HEK293 (cell line): ENCODE data around the gene EPS8.

Experiments
- CTCF ChIA-PET: fragments of 350-600 bp; formaldehyde crosslinking; extraction: SDS; loops from one replicate; lab custom pipeline; 2021; ENCODE audit warnings: antibody characterized with exemption; lab: Yijun Ruan, JAX
- POLR2A ChIA-PET: fragments of 300-600 bp; formaldehyde crosslinking; extraction: SDS; loops from one replicate; lab custom pipeline; 2020; ENCODE audit warnings: antibody characterized with exemption, inconsistent platforms; lab: Yijun Ruan, JAX
- H3K27ac ChIP-seq: fragments of 200-500 bp; sonication (Bioruptor generic); 2 replicates; pipeline ENCODE4 v1.5.1; 2014; ENCODE audit warnings: low read depth, low read length, control low read depth, inconsistent platforms; ENCODE audit errors: extremely low read depth
- H3K36me3 ChIP-seq, 2 experiments: fragments of 200-500 bp in 1 of 2; sonication (Bioruptor generic) in 1 of 2; 1 replicate in 1 of 2; 2 replicates in 1 of 2; pipeline ENCODE4 v1.5.1; 2014 to 2017; ENCODE audit warnings: inconsistent platforms in 2 of 2, low read length in 2 of 2; ENCODE audit not compliant: control insufficient read depth in 2 of 2, insufficient read depth in 1 of 2
- H3K4me1 ChIP-seq: fragments of 200-500 bp; sonication (Bioruptor generic); 2 replicates; pipeline ENCODE4 v1.5.1; 2014; ENCODE audit warnings: mild to moderate bottlenecking, low read length, inconsistent platforms; ENCODE audit not compliant: control insufficient read depth, insufficient read depth
- H3K4me3 ChIP-seq: 2 replicates; pipeline ENCODE4 v1.5.1; 2011; ENCODE audit warnings: low read depth, mild to moderate bottlenecking, control low read depth, low read length, moderate library complexity
- H3K9me3 ChIP-seq: fragments of 200-500 bp; sonication (Bioruptor generic); 2 replicates; pipeline ENCODE4 v1.5.1; 2014; ENCODE audit warnings: low read depth, low read length, inconsistent platforms; ENCODE audit not compliant: control insufficient read depth, insufficient read depth
- HOXD13 ChIP-seq: sonication (generic); formaldehyde crosslinking; IDR thresholded peaks from 2 replicates; pipeline ENCODE4 v1.8.0; 2022; ENCODE audit warnings: missing genetic modification reagents, borderline replicate concordance
- KLF9 ChIP-seq: fragments of 450-650 bp; formaldehyde crosslinking; IDR thresholded peaks from 2 replicates; pipeline ENCODE4 v1.5.1; 2016; ENCODE audit warnings: missing biosample characterization, missing genetic modification characterization, low read depth
- MYNN ChIP-seq: fragments of 450-650 bp; formaldehyde crosslinking; IDR thresholded peaks from 2 replicates; pipeline ENCODE4 v1.5.1; 2016; ENCODE audit warnings: missing biosample characterization, missing genetic modification characterization, borderline replicate concordance
- SP2 ChIP-seq: fragments of 450-650 bp; formaldehyde crosslinking; IDR thresholded peaks from 2 replicates; pipeline ENCODE4 v1.5.1; 2016; ENCODE audit warnings: missing biosample characterization, missing genetic modification characterization
- ZBTB21 ChIP-seq: fragments of 450-650 bp; formaldehyde crosslinking; IDR thresholded peaks from 2 replicates; pipeline ENCODE4 v1.5.1; 2017; ENCODE audit warnings: missing biosample characterization, missing genetic modification characterization
- ZNF146 ChIP-seq: fragments of 450-650 bp; formaldehyde crosslinking; IDR thresholded peaks from 2 replicates; pipeline ENCODE4 v1.5.1; 2016; ENCODE audit warnings: missing biosample characterization, missing genetic modification characterization
- ZNF2 ChIP-seq: fragments of 450-650 bp; formaldehyde crosslinking; IDR thresholded peaks from 2 replicates; pipeline ENCODE4 v1.5.1; 2016; ENCODE audit warnings: missing biosample characterization, missing genetic modification characterization
- ZNF354C ChIP-seq: fragments of 450-650 bp; formaldehyde crosslinking; IDR thresholded peaks from 2 replicates; pipeline ENCODE4 v1.5.1; 2016; ENCODE audit warnings: missing biosample characterization, missing genetic modification characterization, low read depth, borderline replicate concordance
- ZNF426 ChIP-seq: fragments of 450-650 bp; formaldehyde crosslinking; IDR thresholded peaks from 2 replicates; pipeline ENCODE4 v1.5.1; 2017; ENCODE audit warnings: missing biosample characterization, missing genetic modification characterization, mild to moderate bottlenecking, inconsistent platforms, moderate library complexity
- ZNF571 ChIP-seq: fragments of 450-650 bp; formaldehyde crosslinking; IDR thresholded peaks from 2 replicates; pipeline ENCODE4 v1.5.0; 2017; ENCODE audit warnings: missing biosample characterization, missing genetic modification characterization
- ZNF626 ChIP-seq: fragments of 450-650 bp; sonication (Bioruptor Pico); formaldehyde crosslinking; IDR thresholded peaks from 2 replicates; pipeline ENCODE4 v1.5.1; 2018; ENCODE audit warnings: missing biosample characterization, missing genetic modification characterization, inconsistent platforms
- TF ChIP-seq, protein P1 (sequence below): fragments of 450-650 bp; formaldehyde crosslinking; IDR thresholded peaks from 2 replicates; pipeline ENCODE4 v1.5.1; 2016; ENCODE audit warnings: missing biosample characterization, missing genetic modification characterization
- TF ChIP-seq, protein P2 (sequence below): fragments of 450-650 bp; formaldehyde crosslinking; IDR thresholded peaks from 2 replicates; pipeline ENCODE4 v1.5.1; 2016; ENCODE audit warnings: missing biosample characterization, missing genetic modification characterization, borderline replicate concordance
- TF ChIP-seq, protein P3 (sequence below): fragments of 450-650 bp; formaldehyde crosslinking; IDR thresholded peaks from 2 replicates; pipeline ENCODE4 v1.5.1; 2016; ENCODE audit warnings: missing biosample characterization, missing genetic modification characterization
- TF ChIP-seq, protein P4 (sequence below): fragments of 450-650 bp; formaldehyde crosslinking; IDR thresholded peaks from 2 replicates; pipeline ENCODE4 v1.5.1; 2016; ENCODE audit warnings: missing biosample characterization, missing genetic modification characterization, low read depth
- TF ChIP-seq, protein P5 (sequence below): sonication (generic); formaldehyde crosslinking; IDR thresholded peaks from 2 replicates; pipeline ENCODE4 v1.8.1; 2022; ENCODE audit warnings: mild to moderate bottlenecking, moderate library complexity, missing genetic modification reagents
- TF ChIP-seq, protein P6 (sequence below): fragments of 450-650 bp; formaldehyde crosslinking; IDR thresholded peaks from 2 replicates; pipeline ENCODE4 v1.5.1; 2016; ENCODE audit warnings: missing biosample characterization, missing genetic modification characterization, borderline replicate concordance

The EPS8 gene

DNA sequence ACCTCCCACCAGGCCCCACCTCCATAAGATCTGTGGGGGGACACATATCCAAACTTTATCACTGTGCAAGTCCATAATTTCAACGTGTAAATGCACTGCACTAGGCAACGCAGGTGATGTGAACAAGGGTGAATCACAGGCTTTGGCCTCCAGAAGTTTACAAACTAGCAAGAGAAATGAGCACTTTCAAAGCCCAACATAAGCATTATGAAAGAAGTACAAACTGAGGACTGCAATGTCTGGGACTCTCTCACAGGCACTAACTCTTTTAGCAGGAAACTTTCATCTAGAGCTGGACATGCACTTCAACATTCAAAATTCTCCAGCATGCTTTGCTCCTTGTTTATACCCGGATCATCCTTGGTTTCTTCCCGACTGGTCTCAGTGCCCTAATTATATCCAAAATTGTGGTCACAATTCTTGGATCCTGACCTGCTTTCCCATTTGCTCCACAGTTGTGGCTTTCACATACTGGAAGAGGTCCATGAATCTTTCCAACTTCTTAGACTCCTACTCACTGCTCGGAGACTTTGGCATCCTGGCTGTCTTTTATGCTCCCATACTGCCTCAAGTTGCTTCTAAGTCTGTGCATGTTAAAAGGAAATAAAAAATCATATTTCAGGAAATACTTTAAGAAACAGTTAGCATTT, 48.1 kb upstream of the EPS8 start (continued):
- TF ChIP-seq, protein P1, sequence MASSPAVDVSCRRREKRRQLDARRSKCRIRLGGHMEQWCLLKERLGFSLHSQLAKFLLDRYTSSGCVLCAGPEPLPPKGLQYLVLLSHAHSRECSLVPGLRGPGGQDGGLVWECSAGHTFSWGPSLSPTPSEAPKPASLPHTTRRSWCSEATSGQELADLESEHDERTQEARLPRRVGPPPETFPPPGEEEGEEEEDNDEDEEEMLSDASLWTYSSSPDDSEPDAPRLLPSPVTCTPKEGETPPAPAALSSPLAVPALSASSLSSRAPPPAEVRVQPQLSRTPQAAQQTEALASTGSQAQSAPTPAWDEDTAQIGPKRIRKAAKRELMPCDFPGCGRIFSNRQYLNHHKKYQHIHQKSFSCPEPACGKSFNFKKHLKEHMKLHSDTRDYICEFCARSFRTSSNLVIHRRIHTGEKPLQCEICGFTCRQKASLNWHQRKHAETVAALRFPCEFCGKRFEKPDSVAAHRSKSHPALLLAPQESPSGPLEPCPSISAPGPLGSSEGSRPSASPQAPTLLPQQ: no peak
- TF ChIP-seq ZNF626 (no peak), ZNF354C (no peak)

DNA sequence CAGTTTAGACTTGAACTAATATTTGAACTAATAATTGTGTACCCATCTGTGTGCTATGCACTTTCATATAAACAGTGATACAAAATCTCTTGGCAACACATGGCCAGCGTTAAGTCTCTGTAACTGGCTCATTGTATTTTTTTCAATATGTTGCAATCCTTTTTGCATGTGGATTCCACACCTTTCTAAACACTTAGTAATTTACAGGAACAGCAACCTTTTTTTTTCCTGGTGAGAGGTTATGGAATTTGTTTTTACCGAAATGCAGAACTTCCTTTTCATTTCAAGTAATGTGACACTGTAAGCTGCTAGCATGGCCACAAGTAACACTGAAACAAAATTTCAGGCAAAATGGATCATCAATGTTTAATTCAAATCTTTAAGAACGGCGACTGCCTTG, 45.4 kb upstream of the EPS8 start:
- POLR2A ChIA-PET: no interaction called here
- Histone ChIP-seq H3K9me3 (no peaks in the 10 kb centered on the region), H3K4me3 (no peak overlapping the region), H3K4me1 (no peaks in the 10 kb centered on the region), H3K36me3 (no peaks in the 10 kb centered on the region), H3K27ac (no peak overlapping the region)
- TF ChIP-seq, protein P2, sequence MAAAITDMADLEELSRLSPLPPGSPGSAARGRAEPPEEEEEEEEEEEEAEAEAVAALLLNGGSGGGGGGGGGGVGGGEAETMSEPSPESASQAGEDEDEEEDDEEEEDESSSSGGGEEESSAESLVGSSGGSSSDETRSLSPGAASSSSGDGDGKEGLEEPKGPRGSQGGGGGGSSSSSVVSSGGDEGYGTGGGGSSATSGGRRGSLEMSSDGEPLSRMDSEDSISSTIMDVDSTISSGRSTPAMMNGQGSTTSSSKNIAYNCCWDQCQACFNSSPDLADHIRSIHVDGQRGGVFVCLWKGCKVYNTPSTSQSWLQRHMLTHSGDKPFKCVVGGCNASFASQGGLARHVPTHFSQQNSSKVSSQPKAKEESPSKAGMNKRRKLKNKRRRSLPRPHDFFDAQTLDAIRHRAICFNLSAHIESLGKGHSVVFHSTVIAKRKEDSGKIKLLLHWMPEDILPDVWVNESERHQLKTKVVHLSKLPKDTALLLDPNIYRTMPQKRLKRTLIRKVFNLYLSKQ (tag by site-specific recombination): no peak
- TF ChIP-seq, protein P3, sequence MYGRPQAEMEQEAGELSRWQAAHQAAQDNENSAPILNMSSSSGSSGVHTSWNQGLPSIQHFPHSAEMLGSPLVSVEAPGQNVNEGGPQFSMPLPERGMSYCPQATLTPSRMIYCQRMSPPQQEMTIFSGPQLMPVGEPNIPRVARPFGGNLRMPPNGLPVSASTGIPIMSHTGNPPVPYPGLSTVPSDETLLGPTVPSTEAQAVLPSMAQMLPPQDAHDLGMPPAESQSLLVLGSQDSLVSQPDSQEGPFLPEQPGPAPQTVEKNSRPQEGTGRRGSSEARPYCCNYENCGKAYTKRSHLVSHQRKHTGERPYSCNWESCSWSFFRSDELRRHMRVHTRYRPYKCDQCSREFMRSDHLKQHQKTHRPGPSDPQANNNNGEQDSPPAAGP (tag by site-specific recombination): no peak
- no peak for TF ChIP-seq SP2 (tag by site-specific recombination)
- TF ChIP-seq KLF9: no peak
- no peak for TF ChIP-seq ZNF426 (tag by site-specific recombination)
- no peak for TF ChIP-seq ZNF146
- no peak for TF ChIP-seq MYNN (tag by site-specific recombination)
- CTCF ChIA-PET: no interaction called here

DNA sequence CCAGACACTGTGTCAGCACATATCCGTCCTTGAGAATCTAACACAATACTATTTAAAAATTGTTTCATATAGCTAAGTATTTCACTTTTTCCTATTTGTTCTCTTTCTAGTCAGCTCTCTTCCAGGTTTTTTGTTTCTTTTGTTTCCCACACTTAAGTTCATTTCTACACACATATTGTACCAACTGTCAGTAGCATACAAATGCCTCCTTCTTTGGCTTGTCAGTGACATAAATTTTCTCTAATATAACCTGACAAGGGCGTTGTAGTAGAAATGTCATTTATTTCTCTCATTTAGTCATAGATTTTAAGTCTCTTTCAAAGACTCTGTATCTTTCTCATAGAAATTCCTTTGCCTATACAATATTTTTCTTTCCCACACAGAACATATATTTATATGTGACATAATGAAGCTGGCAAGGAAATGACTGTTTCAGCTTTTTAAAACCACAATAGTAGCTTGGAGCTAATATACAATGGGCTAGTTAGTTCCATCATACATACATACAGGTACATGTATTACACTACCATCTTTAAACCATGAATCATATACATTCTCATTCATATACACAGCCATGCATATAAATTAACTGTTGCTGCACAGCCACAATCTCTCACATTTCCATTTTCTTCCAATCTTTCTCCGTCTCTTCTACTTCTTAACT, 42.3 kb upstream of the EPS8 start:
- ChIA-PET POLR2A (no interaction called here), CTCF (interaction anchor here (0.6 to 1.0 kb wide), 3 partner anchors 18 to 241 kb away, joined by 3 to 4 read pairs (median 3); no protein-coding TSS in a partner anchor)
- Histone ChIP-seq H3K9me3 (no peaks in the 10 kb centered on the region), H3K27ac (no peak overlapping the region), H3K4me1 (no peaks in the 10 kb centered on the region), H3K36me3 (no peaks in the 10 kb centered on the region), H3K4me3 (no peak overlapping the region)
- TF ChIP-seq ZBTB21 (tag by site-specific recombination) (no peak), ZNF571 (tag by site-specific recombination) (no peak), ZNF2 (no peak), HOXD13 (CRISPR knock-in tag) (no peak)
- TF ChIP-seq, protein P4, sequence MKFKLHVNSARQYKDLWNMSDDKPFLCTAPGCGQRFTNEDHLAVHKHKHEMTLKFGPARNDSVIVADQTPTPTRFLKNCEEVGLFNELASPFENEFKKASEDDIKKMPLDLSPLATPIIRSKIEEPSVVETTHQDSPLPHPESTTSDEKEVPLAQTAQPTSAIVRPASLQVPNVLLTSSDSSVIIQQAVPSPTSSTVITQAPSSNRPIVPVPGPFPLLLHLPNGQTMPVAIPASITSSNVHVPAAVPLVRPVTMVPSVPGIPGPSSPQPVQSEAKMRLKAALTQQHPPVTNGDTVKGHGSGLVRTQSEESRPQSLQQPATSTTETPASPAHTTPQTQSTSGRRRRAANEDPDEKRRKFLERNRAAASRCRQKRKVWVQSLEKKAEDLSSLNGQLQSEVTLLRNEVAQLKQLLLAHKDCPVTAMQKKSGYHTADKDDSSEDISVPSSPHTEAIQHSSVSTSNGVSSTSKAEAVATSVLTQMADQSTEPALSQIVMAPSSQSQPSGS: no peak
- TF ChIP-seq, protein P5, sequence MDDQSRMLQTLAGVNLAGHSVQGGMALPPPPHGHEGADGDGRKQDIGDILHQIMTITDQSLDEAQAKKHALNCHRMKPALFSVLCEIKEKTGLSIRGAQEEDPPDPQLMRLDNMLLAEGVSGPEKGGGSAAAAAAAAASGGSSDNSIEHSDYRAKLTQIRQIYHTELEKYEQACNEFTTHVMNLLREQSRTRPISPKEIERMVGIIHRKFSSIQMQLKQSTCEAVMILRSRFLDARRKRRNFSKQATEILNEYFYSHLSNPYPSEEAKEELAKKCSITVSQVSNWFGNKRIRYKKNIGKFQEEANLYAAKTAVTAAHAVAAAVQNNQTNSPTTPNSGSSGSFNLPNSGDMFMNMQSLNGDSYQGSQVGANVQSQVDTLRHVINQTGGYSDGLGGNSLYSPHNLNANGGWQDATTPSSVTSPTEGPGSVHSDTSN: no peak
- TF ChIP-seq, protein P6, sequence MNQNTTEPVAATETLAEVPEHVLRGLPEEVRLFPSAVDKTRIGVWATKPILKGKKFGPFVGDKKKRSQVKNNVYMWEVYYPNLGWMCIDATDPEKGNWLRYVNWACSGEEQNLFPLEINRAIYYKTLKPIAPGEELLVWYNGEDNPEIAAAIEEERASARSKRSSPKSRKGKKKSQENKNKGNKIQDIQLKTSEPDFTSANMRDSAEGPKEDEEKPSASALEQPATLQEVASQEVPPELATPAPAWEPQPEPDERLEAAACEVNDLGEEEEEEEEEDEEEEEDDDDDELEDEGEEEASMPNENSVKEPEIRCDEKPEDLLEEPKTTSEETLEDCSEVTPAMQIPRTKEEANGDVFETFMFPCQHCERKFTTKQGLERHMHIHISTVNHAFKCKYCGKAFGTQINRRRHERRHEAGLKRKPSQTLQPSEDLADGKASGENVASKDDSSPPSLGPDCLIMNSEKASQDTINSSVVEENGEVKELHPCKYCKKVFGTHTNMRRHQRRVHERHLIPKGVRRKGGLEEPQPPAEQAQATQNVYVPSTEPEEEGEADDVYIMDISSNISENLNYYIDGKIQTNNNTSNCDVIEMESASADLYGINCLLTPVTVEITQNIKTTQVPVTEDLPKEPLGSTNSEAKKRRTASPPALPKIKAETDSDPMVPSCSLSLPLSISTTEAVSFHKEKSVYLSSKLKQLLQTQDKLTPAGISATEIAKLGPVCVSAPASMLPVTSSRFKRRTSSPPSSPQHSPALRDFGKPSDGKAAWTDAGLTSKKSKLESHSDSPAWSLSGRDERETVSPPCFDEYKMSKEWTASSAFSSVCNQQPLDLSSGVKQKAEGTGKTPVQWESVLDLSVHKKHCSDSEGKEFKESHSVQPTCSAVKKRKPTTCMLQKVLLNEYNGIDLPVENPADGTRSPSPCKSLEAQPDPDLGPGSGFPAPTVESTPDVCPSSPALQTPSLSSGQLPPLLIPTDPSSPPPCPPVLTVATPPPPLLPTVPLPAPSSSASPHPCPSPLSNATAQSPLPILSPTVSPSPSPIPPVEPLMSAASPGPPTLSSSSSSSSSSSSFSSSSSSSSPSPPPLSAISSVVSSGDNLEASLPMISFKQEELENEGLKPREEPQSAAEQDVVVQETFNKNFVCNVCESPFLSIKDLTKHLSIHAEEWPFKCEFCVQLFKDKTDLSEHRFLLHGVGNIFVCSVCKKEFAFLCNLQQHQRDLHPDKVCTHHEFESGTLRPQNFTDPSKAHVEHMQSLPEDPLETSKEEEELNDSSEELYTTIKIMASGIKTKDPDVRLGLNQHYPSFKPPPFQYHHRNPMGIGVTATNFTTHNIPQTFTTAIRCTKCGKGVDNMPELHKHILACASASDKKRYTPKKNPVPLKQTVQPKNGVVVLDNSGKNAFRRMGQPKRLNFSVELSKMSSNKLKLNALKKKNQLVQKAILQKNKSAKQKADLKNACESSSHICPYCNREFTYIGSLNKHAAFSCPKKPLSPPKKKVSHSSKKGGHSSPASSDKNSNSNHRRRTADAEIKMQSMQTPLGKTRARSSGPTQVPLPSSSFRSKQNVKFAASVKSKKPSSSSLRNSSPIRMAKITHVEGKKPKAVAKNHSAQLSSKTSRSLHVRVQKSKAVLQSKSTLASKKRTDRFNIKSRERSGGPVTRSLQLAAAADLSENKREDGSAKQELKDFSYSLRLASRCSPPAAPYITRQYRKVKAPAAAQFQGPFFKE (tag by site-specific recombination): no peak
